Left ventricle myocardium inferior (tissue), 1 donor: Measurements from ENCODE around the gene GINS2. TPM values are rescaled to one million over a fixed set of nuclear protein-coding genes. Genes with fewer than 3 reads are reported as not detected.

Experiments used
- DNase-seq: peaks from one replicate; pipeline ENCODE4 v3.0.0-alpha.2; 2020
- H3K27ac ChIP-seq: fragments of 200-600 bp; replicated peaks from 2 replicates; pipeline ENCODE4 v1.8.0; 2021
- H3K27me3 ChIP-seq: fragments of 200-600 bp; 2 replicates; pipeline ENCODE4 v1.8.0; 2021; ENCODE audit warnings: low read depth
- H3K36me3 ChIP-seq: fragments of 200-600 bp; 2 replicates; pipeline ENCODE4 v1.8.0; 2021
- H3K4me1 ChIP-seq: fragments of 200-600 bp; 2 replicates; pipeline ENCODE4 v1.8.0; 2021
- H3K4me3 ChIP-seq: fragments of 200-600 bp; 2 replicates; pipeline ENCODE4 v1.8.0; 2021; ENCODE audit warnings: mild to moderate bottlenecking, moderate library complexity
- H3K9me3 ChIP-seq: fragments of 200-600 bp; replicated peaks from 2 replicates; pipeline ENCODE4 v1.8.0; 2021
- intact Hi-C: fragments of 100-400 bp; cut with micrococcal nuclease; formaldehyde crosslinking; loops from one replicate; pipeline ENCODE4 v1.11.0; 2022
- total RNA-seq: library from RNA; stranded (reverse); fragmentation: NEBNext Ultra II Directional; extraction: Animal tissue kit (Norgen Biotek cat#: 25700); gene quantifications from one replicate; pipeline ENCODE4 v1.2.1, GENCODE V29; 2021
- TF ChIP-seq, protein P1 (sequence below): fragments of 200-600 bp; IDR thresholded peaks from 2 replicates; pipeline ENCODE4 v1.8.0; 2021; ENCODE audit warnings: antibody characterized with exemption, mild to moderate bottlenecking, borderline replicate concordance
- donor health status: DM: no; HTN: yes; CAD: no; lungs with severe emphysema.

The GINS2 gene
- total RNA-seq, 1 donor from 2014 or later: 0.44 TPM

DNA sequence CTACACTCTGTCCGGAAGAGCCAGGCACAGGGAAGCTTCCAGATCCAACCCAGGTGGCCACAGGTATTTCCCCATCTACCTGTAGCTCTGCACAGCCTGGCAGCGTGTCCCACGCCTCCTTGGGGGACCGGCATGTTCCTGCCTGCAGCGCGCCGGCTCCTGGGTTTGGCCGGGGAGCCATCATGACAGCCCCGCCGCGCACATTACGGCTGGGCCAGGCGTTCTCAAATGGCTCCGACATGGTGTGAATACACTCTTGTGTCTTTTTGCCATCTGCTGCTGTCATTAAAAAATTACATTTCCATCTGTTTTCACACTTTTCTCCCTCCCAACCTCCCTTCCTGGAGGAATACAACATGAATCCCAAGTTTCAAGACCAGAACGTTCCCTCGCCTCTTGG lies 8.0 kb upstream of the GINS2 start:
- TF ChIP-seq, protein P1, sequence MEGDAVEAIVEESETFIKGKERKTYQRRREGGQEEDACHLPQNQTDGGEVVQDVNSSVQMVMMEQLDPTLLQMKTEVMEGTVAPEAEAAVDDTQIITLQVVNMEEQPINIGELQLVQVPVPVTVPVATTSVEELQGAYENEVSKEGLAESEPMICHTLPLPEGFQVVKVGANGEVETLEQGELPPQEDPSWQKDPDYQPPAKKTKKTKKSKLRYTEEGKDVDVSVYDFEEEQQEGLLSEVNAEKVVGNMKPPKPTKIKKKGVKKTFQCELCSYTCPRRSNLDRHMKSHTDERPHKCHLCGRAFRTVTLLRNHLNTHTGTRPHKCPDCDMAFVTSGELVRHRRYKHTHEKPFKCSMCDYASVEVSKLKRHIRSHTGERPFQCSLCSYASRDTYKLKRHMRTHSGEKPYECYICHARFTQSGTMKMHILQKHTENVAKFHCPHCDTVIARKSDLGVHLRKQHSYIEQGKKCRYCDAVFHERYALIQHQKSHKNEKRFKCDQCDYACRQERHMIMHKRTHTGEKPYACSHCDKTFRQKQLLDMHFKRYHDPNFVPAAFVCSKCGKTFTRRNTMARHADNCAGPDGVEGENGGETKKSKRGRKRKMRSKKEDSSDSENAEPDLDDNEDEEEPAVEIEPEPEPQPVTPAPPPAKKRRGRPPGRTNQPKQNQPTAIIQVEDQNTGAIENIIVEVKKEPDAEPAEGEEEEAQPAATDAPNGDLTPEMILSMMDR: no peak
- intact Hi-C loops: no loop called here
- H3K27me3 ChIP-seq: peaks cover 58% of the 10 kb centered on the region
- peaks cover 6% of the 10 kb centered on the region for H3K4me1 ChIP-seq
- H3K9me3 ChIP-seq: peaks cover 4% of the 10 kb centered on the region
- H3K27ac ChIP-seq: no peak overlapping the region
- H3K36me3 ChIP-seq: no peaks in the 10 kb centered on the region
- no peak for DNase-seq
- no peak overlapping the region for H3K4me3 ChIP-seq

DNA sequence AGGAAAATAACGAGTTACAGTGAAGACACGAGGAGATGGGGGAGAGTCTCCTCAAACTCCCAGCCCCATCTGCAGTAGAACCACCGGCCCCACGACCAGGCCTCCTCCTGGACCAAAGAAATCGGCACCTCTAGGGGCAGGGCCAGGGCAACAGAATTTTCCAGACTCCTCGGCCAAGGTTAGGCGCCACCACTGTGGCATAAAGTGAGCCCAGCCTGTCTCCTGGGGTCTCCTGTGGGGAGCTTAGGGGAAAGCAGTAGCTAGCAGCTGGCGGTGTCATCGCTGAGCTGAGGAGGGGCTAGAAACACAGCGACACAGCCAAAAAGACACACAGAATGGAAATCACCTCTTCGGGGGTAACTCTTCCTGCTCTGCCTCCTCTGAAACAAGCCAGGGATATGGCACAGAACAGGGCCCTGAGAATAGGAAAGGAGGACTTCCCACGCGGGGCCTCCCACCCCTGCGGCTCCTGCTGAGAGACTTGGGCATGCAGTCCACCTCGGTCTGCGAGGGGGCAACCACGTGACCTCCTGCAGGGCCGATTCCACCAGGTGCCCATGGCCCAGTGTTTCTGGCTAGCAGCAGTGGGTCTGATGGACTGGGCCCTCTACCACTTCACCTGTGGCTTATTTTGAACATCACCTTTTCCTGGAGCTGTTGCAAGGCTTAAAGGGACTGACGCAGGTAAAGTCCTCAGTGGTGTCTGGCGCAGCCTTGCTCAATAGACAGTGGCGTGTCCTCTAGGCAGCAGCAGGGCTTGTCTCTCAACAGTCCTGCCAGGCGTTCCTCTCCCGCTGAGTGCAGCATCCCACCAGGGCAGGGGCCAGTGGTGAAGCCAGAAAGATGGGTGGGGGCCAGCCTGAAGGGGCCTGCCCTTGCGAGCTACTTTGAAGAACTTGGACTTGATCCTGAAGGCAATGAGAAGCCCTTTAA lies 6.7 kb upstream of the GINS2 start:
- Histone ChIP-seq H3K36me3 (no peaks in the 10 kb centered on the region), H3K4me1 (peaks cover 6% of the 10 kb centered on the region), H3K9me3 (no peaks in the 10 kb centered on the region), H3K27me3 (peaks cover 58% of the 10 kb centered on the region), H3K4me3 (no peak overlapping the region), H3K27ac (no peak overlapping the region)
- TF ChIP-seq, protein P1: no peak
- DNase-seq: no peak
- intact Hi-C loops: no loop called here

DNA sequence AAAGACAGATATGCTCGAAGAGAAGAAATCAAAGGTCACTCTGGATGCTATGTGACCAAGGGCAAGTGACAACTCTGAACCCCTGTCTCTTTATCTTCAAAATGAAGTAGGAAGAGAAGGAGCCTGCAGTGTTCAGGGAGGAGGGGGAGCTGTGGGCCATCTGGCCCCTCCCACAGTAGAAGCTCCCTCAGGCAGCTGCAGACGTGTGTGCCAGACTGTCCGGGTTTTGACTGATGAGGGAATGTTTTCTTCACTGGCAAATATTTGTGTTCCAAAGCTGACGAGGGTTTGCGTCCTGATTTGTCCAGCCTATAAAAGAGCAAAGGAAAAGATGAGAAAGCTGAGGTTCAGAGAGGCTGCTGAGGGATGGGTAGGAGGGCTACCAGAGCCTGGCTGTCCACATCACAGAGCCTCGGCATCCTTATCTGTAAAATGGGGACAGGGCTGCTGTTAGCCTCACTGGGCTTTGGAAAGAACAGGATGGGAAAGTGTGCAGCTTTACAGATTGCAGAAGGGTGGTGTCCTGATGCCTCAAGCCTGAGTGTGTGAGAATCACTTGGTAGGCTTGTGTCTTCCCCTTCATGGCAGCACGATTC lies 1.8 kb upstream of the GINS2 start:
- intact Hi-C loops: no loop called here
- H3K4me3 ChIP-seq: no peak overlapping the region
- no peak for DNase-seq
- H3K4me1 ChIP-seq: peaks cover 15% of the 10 kb centered on the region
- peaks cover 27% of the 10 kb centered on the region for H3K27me3 ChIP-seq
- no peaks in the 10 kb centered on the region for H3K9me3 ChIP-seq
- no peak overlapping the region for H3K27ac ChIP-seq
- H3K36me3 ChIP-seq: no peaks in the 10 kb centered on the region
- TF ChIP-seq, protein P1: no peak

- intact Hi-C loops: no loop called here
- H3K4me3 ChIP-seq: no peak overlapping the region
- no peaks in the 10 kb centered on the region for H3K36me3 ChIP-seq
- TF ChIP-seq, protein P1: no peak
- no peak overlapping the region for H3K27ac ChIP-seq
- DNase-seq: no peak
- no peaks in the 10 kb centered on the region for H3K9me3 ChIP-seq
- peaks cover 15% of the 10 kb centered on the region for H3K4me1 ChIP-seq
- peaks cover 20% of the 10 kb centered on the region for H3K27me3 ChIP-seq
Observed at GRCh38 chr16:85689950-85690320, 1.2 kb upstream of the GINS2 start.

DNA sequence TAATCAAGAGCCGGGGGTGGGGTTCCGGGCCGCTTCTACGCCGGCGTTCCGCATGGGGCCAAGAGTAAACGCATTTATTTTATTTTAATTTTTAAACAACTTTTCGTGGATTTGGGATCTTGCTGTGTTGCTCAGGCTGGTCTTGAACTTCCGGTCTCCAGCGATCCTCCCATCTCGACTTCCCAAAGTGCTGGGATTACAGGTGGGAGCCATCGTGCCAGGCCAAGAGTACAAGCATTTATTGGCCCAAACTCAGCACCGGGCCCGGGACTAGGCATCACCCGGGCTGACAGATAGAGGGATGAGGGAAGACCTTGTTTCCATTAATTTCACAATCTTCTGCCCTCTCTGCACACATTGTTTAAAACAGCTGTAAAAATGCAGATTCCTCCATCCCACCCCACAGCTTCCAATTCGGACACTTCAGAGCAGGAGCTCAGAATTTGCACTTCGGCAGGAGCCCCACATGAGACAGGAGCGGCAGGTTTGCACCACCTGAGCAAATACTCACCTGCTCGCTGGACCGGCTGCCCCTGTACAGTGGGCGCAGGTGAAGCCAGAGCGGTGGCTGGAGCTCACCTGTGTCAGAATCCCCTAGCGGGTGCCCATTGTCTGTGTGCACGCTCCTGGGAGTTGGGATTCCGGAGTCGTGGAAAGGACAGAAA lies 663 bp upstream of the GINS2 start:
- peak overlapping the region; percentile 74 for H3K4me3 ChIP-seq
- no peak for DNase-seq
- intact Hi-C loops: no loop called here

More for the DNA sequence above, 663 bp upstream of the GINS2 start:
- H3K27ac ChIP-seq: no peak overlapping the region
- H3K27me3 ChIP-seq: peaks cover 15% of the 10 kb centered on the region
- H3K9me3 ChIP-seq: no peaks in the 10 kb centered on the region
- peaks cover 15% of the 10 kb centered on the region for H3K4me1 ChIP-seq
- TF ChIP-seq, protein P1: no peak
- H3K36me3 ChIP-seq: no peaks in the 10 kb centered on the region
